GM13977 (cell line): ENCODE results near the gene ABHD8.

Source experiments
- DNase-seq: peaks from one replicate; pipeline ENCODE4 v3.0.0; 2012; ENCODE audit warnings: low spot score
- in situ Hi-C: fragments of 300-500 bp; cut with MboI; formaldehyde crosslinking; loops from one replicate; pipeline ENCODE4 v1.12.0; 2022; ENCODE audit warnings: low sequenced_read_pairs, low pct_unique_long_range_greater_than_20kb, mixed read lengths, inconsistent platforms; ENCODE audit not compliant: unreplicated experiment
- TF ChIP-seq, protein P1 (sequence below): IDR thresholded peaks from 2 replicates; pipeline ENCODE4 v1.5.1; 2012; ENCODE audit warnings: mild to moderate bottlenecking, control low read depth; ENCODE audit not compliant: insufficient read depth; ENCODE audit errors: extremely low read depth, missing control alignments

ABHD8 gene

GRCh38 chr19:17321655-17322489 lies 18.6 kb upstream of the ABHD8 start:
- no peak for DNase-seq
- in situ Hi-C loops: no loop called here
- TF ChIP-seq, protein P1, sequence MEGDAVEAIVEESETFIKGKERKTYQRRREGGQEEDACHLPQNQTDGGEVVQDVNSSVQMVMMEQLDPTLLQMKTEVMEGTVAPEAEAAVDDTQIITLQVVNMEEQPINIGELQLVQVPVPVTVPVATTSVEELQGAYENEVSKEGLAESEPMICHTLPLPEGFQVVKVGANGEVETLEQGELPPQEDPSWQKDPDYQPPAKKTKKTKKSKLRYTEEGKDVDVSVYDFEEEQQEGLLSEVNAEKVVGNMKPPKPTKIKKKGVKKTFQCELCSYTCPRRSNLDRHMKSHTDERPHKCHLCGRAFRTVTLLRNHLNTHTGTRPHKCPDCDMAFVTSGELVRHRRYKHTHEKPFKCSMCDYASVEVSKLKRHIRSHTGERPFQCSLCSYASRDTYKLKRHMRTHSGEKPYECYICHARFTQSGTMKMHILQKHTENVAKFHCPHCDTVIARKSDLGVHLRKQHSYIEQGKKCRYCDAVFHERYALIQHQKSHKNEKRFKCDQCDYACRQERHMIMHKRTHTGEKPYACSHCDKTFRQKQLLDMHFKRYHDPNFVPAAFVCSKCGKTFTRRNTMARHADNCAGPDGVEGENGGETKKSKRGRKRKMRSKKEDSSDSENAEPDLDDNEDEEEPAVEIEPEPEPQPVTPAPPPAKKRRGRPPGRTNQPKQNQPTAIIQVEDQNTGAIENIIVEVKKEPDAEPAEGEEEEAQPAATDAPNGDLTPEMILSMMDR: no peak

DNA sequence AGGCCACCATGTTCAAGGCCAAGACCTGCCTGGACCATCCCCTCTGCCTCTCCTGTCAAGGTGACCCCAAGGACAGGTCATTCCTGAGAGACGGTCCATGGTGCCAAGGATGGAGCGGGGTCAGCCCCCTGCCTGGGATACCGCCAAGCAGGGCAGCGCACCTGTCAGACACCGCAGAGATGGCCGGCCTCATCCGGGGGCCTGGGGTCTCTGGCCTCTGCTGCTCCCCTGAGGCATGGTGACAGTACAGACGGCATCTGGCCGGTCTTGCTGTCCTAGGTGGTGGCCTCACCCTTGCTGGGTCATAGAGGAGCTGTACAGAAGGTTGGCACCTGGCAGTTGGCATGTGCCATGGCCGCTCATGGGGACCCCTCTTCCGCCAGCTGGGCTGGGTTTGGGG lies 17.2 kb upstream of the ABHD8 start:
- TF ChIP-seq, protein P1: no peak
- in situ Hi-C loops: no loop called here
- no peak for DNase-seq

- no peak for DNase-seq
- TF ChIP-seq, protein P1: no peak
- in situ Hi-C loops: no loop called here
These were observed 16.4 kb upstream of the ABHD8 start for GRCh38 chr19:17319473-17320238.

DNA sequence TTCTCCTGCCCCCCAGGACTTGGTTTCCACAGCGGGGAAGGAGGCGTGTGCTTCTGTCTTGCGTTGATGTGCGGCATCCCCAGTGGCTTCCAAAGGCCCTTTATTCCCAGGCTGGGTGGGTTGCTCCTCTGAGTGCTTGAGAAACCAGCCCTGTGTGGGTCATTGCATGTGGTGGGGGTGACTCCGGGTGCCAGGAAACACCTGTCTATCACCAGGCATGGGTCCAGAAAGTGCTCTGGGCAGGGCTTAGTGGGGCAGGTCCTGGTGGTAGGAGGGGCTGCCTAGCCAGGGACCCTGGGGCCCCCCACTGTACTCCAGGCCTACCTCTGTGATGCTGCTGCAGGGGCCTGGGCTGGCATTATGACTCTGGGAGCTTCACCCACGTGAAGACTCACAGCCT lies 15.7 kb upstream of the ABHD8 start:
- in situ Hi-C loops: no loop called here
- TF ChIP-seq, protein P1: no peak
- DNase-seq: no peak

DNA sequence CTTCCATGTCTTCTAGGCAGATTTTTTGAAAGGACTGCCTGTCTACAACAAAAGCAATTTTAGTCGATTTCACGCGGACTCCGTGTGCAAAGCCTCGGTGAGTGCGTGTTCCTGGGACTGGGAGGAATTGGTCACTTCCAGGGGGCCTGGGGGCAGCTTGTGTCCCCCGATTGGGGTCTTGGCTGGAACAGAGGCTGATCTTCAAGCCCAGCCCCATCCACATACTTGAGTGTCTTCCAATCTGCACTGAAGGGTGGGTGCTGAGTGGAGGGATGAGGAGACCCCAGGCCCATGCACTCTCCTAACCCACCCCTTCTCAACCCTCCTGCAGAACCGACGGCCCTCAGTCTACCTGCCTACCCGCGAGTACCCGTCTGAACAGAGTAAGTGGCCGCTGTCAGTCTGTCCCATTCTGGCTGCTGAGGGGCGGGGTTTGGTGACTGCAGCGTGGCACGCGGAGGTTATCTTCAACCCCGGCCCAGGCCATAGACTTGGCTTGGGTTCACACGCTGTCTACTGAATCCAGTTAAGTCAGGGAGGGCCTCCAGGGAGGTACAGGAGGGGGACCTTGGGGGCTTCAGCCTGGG lies 10.9 kb upstream of the ABHD8 start:
- in situ Hi-C loops: no loop called here
- DNase-seq: no peak
- TF ChIP-seq, protein P1: no peak

DNA sequence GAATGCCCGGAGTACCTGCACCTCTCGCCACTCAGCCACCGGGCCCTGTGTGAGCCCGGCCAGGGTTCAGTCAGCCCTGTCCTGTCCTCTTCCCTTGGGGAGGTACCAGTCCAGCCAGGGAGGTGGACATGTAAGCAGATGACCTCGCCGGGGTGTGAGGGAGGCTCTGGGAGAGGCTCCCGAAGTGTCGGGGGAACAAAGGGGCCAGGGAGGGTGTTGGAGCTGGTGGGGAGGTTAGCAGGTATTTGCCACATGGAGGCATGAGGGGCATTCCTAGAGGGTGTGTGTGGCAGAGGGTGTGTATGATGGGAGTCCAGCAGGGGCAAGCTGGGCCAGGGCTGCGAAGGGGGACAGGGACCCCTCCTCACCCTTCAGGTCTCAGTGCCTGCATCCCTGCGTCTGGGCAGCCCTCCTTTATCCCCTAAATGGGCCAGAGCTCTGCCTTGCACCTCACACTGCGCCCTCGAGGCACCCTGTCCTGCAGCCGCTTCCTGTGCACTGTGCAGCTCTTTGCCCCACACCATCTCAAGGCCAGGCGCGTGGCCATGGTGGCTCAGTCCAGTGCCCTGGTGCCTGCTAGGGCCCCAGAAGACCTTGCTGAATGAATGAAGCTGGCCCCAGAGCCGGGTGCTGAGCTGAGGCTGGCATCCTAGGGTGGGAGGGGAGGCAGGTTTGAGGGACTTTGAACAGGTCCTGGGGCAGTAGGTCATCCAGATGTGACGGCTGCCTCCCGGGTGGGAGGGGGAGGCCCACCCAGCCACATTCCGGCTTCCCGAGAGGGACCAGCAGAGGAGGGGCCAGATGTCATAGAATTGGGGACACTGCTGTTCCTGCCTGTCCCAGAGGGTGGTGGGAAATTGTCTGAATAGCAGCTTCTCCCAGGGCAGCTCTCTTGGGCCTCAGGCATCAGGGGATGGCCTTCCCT lies 9.2 kb upstream of the ABHD8 start:
- TF ChIP-seq, protein P1: no peak
- in situ Hi-C loops: no loop called here
- no peak for DNase-seq
